Breast epithelium (tissue), 4 donors: Measurements from ENCODE around the gene MLC1. TPM values are rescaled to one million over a fixed set of nuclear protein-coding genes. Genes with fewer than 3 reads are reported as not detected.
A peak's percentile ranks its signal among the peaks of the same experiment; 100 is the strongest.

Experiments
- DNase-seq, 2 donors: peaks; one replicate each; pipeline ENCODE4 v3.0.0-alpha.2; 2019; ENCODE audit warnings: low spot score in 2 of 2
- H3K27ac ChIP-seq, 2 donors: fragments of 200-600 bp; sonication (generic) in 1 of 2; one replicate each; pipeline ENCODE4 v1.5.1; 2016 to 2019; ENCODE audit warnings: mild to moderate bottlenecking in 1 of 2
- H3K27me3 ChIP-seq, 2 donors: fragments of 200-600 bp; sonication (generic) in 1 of 2; one replicate each; pipeline versions ENCODE4 v1.5.1 to v1.6.0; 2017 to 2019; ENCODE audit warnings: control low read depth in 1 of 2, mild to moderate bottlenecking in 1 of 2
- H3K36me3 ChIP-seq: fragments of 200-600 bp; one replicate; pipeline ENCODE4 v1.5.1; 2019
- H3K4me1 ChIP-seq, 2 donors: fragments of 200-600 bp; sonication (generic); one replicate each; pipeline ENCODE4 v1.5.1; 2016 to 2019; ENCODE audit warnings: control low read depth in 1 of 2
- H3K4me3 ChIP-seq, 3 donors: fragments of 200-600 bp; sonication (generic); 1 replicate in 2 of 3; 2 replicates in 1 of 3; pipeline ENCODE4 v1.5.1; 2016 to 2019; ENCODE audit warnings: mild to moderate bottlenecking in 3 of 3, moderate library complexity in 2 of 3
- H3K9me3 ChIP-seq, 2 donors: fragments of 200-600 bp; sonication (generic) in 1 of 2; one replicate each; pipeline ENCODE4 v1.5.1; 2016 to 2019; ENCODE audit warnings: control low read depth in 1 of 2
- POLR2A ChIP-seq: fragments of 450-650 bp; IDR thresholded peaks from one replicate; pipeline ENCODE4 v1.6.1; 2016; ENCODE audit warnings: antibody characterized with exemption, mild to moderate bottlenecking, moderate library complexity
- POLR2AphosphoS5 ChIP-seq, 3 donors: sonication (generic); formaldehyde crosslinking; IDR thresholded peaks; one replicate each; pipeline ENCODE4 v1.6.1; 2017; ENCODE audit warnings: antibody characterized with exemption in 3 of 3
- intact Hi-C: fragments of 100-400 bp; cut with DNase I; formaldehyde crosslinking; loops from one replicate; pipeline ENCODE4 v1.15.1; 2023; ENCODE audit warnings: low total_unique reads
- total RNA-seq, 3 donors: library from RNA; depleted of rRNA; stranded (reverse); fragments of >200 nt; gene quantifications; one replicate each; pipeline ENCODE4 v1.1.0, GENCODE V29; 2016
- TF ChIP-seq, protein P1 (sequence below), 3 donors: fragments of 450-650 bp; IDR thresholded peaks; one replicate each; pipeline ENCODE4 v1.5.1; 2016 to 2017; ENCODE audit warnings: antibody characterized with exemption in 3 of 3, mild to moderate bottlenecking in 3 of 3, moderate library complexity in 3 of 3

Gene MLC1
- under 1 TPM in 1 of 3 donors, not detected in 2; 0.15 TPM for total RNA-seq

- Histone ChIP-seq H3K27me3 (peaks cover 0 to 65% of the 10 kb centered on the region in 2 donors), H3K36me3 (no peaks in the 10 kb centered on the region), H3K4me1 (no peaks in the 10 kb centered on the region), H3K4me3 (peak within 1 kb of the TSS in 1 of 3 donors; percentile 19), H3K9me3 (peaks cover 0 to 8% of the 10 kb centered on the region in 2 donors), H3K27ac (no peak within 1 kb of the TSS)
- TF ChIP-seq, protein P1, sequence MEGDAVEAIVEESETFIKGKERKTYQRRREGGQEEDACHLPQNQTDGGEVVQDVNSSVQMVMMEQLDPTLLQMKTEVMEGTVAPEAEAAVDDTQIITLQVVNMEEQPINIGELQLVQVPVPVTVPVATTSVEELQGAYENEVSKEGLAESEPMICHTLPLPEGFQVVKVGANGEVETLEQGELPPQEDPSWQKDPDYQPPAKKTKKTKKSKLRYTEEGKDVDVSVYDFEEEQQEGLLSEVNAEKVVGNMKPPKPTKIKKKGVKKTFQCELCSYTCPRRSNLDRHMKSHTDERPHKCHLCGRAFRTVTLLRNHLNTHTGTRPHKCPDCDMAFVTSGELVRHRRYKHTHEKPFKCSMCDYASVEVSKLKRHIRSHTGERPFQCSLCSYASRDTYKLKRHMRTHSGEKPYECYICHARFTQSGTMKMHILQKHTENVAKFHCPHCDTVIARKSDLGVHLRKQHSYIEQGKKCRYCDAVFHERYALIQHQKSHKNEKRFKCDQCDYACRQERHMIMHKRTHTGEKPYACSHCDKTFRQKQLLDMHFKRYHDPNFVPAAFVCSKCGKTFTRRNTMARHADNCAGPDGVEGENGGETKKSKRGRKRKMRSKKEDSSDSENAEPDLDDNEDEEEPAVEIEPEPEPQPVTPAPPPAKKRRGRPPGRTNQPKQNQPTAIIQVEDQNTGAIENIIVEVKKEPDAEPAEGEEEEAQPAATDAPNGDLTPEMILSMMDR (IDR thresholded peaks at IDR 0.05), result no peak
- TF ChIP-seq POLR2AphosphoS5 (IDR thresholded peaks at IDR 0.05), result no peak
- TF ChIP-seq POLR2A, result no peak
- intact Hi-C loops, result no loop called here
- no peak for DNase-seq
Observed at GRCh38 chr22:50085211-50085972, at the start of gene MLC1. Gene MLC1, minus strand, starts transcription at chr22:50085426. Its CDS starts 524 bp downstream, at chr22:50084902.

GRCh38 chr22:50134481-50134880 lies 49.3 kb upstream of the MLC1 start:
- no peaks in the 10 kb centered on the region for H3K27me3 ChIP-seq
- no peak overlapping the region for H3K4me3 ChIP-seq
- intact Hi-C loops, result no loop called here
- DNase-seq, result no peak
- no peaks in the 10 kb centered on the region for H3K36me3 ChIP-seq
- H3K9me3 ChIP-seq, result no peaks in the 10 kb centered on the region
- no peak overlapping the region for H3K27ac ChIP-seq
- H3K4me1 ChIP-seq, result no peaks in the 10 kb centered on the region
- TF ChIP-seq POLR2A (no peak), POLR2AphosphoS5 (IDR thresholded peaks at IDR 0.05) (no peak)
- TF ChIP-seq, protein P1 (IDR thresholded peaks at IDR 0.05), result no peak

GRCh38 chr22:50131894-50132293 lies 46.7 kb upstream of the MLC1 start:
- Histone ChIP-seq H3K27ac (no peak overlapping the region), H3K4me1 (no peaks in the 10 kb centered on the region), H3K27me3 (no peaks in the 10 kb centered on the region), H3K4me3 (no peak overlapping the region), H3K36me3 (no peaks in the 10 kb centered on the region), H3K9me3 (no peaks in the 10 kb centered on the region)
- intact Hi-C loops, result no loop called here
- TF ChIP-seq POLR2AphosphoS5 (IDR thresholded peaks at IDR 0.05) (no peak), POLR2A (no peak)
- TF ChIP-seq, protein P1 (IDR thresholded peaks at IDR 0.05), result no peak
- no peak for DNase-seq

DNA sequence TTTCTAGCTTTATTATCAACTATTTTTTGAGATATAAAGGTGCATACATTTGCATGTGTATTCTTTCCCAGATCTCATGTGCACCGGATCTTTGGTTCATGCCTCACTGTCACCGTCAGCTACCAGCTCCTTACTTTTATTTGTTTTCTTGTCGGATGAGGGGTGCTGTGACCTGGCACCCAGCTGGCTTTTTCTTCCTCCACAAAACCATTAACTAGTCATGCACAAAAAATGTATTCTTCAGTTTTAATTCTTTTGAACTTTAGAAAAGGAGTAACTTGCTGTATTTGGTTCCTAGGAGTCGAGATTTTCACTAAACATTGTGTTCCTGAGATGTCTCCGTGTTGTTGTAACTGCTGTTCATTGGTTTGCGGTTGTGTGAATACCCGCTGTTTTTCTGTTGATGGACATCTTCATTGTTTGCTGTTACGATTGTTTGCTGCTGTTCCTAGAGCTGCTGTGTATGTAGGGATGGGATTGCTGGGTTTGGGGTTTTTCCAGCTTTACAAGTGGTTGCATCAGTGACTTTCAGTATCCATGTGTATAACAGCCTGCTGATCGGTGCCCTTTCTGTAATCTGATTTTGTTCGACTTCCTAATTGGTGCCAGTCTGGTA lies 44.0 kb upstream of the MLC1 start:
- Histone ChIP-seq H3K36me3 (no peaks in the 10 kb centered on the region), H3K4me1 (no peaks in the 10 kb centered on the region), H3K4me3 (no peak overlapping the region), H3K27ac (no peak overlapping the region), H3K9me3 (no peaks in the 10 kb centered on the region), H3K27me3 (no peaks in the 10 kb centered on the region)
- intact Hi-C loops, result no loop called here
- no peak for DNase-seq
- TF ChIP-seq, protein P1 (IDR thresholded peaks at IDR 0.05), result no peak
- TF ChIP-seq POLR2A (no peak), POLR2AphosphoS5 (IDR thresholded peaks at IDR 0.05) (no peak)

DNA sequence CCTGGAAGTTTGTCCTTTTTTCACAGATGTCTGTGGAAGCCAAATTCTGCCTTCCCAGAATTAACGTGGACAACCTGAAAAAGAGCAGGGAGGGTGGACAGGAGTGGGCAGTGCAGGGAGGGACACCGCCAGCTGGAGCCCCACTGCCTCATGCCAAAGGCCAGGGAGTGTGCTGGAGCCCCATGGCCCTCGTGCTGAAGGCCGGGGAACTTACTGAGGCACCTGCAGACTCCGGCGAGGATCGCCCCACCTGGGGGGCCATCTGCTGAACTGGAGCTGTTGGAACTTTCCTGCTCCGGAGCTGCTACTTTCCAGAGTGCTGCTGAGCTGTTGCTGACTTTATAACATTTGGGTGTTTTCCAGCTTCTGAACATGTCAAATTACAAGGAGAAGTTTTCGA lies 39.8 kb upstream of the MLC1 start:
- no peaks in the 10 kb centered on the region for H3K4me1 ChIP-seq

More for the DNA sequence above, 39.8 kb upstream of the MLC1 start:
- peaks cover 6% of the 10 kb centered on the region in 2 donors for H3K9me3 ChIP-seq
- no peak for DNase-seq
- H3K4me3 ChIP-seq, result no peak overlapping the region
- TF ChIP-seq, protein P1 (IDR thresholded peaks at IDR 0.05), result no peak
- TF ChIP-seq POLR2A (no peak), POLR2AphosphoS5 (IDR thresholded peaks at IDR 0.05) (no peak)
- H3K27ac ChIP-seq, result no peak overlapping the region
- intact Hi-C loops, result no loop called here
- no peaks in the 10 kb centered on the region for H3K36me3 ChIP-seq
- no peaks in the 10 kb centered on the region for H3K27me3 ChIP-seq
